H1 (cell line): ENCODE results near the gene SMARCA4. TPM values are rescaled to one million over a fixed set of nuclear protein-coding genes. Genes with fewer than 3 reads are reported as not detected.

Experiments used
- BCL11A ChIP-seq, 2 experiments: IDR thresholded peaks; one replicate each; pipeline ENCODE4 v1.6.1; 2011; ENCODE audit warnings: low read depth in 2 of 2, low read length in 2 of 2, mild to moderate bottlenecking in 2 of 2
- CBX5 ChIP-seq: fragments of 300-800, 300-1000 bp; sonication (generic); IDR thresholded peaks from 2 replicates; pipeline ENCODE4 v1.7.1; 2016; ENCODE audit warnings: antibody characterized with exemption, low read length, low read depth
- EZH2 ChIP-seq: fragments of 200-600 bp; sonication (generic); IDR thresholded peaks from 2 replicates; pipeline ENCODE4 v1.7.1; 2012; ENCODE audit warnings: low read depth, mild to moderate bottlenecking, moderate library complexity, low read length, inconsistent platforms; ENCODE audit not compliant: severe bottlenecking
- NANOG ChIP-seq: IDR thresholded peaks from 2 replicates; pipeline ENCODE4 v1.6.1; 2011; ENCODE audit warnings: low read length, low read depth, mild to moderate bottlenecking, inconsistent platforms; ENCODE audit not compliant: insufficient read depth, poor library complexity, severe bottlenecking
- RNF2 ChIP-seq: fragments of 200-900, 300-1000 bp; sonication (generic); IDR thresholded peaks from 2 replicates; pipeline ENCODE4 v1.7.1; 2016; ENCODE audit warnings: borderline replicate concordance, low read depth, mild to moderate bottlenecking, antibody characterized with exemption, low read length; ENCODE audit not compliant: poor library complexity, severe bottlenecking; ENCODE audit errors: missing control alignments
- TBP ChIP-seq: IDR thresholded peaks from 2 replicates; pipeline ENCODE4 v1.6.1; 2011; ENCODE audit warnings: low read depth, low read length, improper control_type of control experiment
- polyA plus RNA-seq, 7 experiments: library from polyadenylated mRNA; depleted of rRNA in 3 of 7; stranded (reverse) in 5 of 7; unstranded in 2 of 7; fragments of >200 nt in 5 of 7; fragments of 200-250 nt in 2 of 7; gene quantifications; 1 replicate in 5 of 7; 2 replicates in 1 of 7; 4 replicates in 1 of 7; pipeline versions ENCODE4 v1.2.1 to v1.2.3, GENCODE V29; 2011 to 2013; ENCODE audit warnings: missing spikeins in 2 of 7, mixed read lengths in 2 of 7
- total RNA-seq: library from RNA; stranded (reverse); fragmentation: NEBNext Ultra II Directional; extraction: Animal tissue kit (Norgen Biotek cat#: 25700); gene quantifications from 2 replicates; pipeline ENCODE4 v1.2.1, GENCODE V29; 2021
- TF ChIP-seq, protein P1 (sequence below), 3 experiments: IDR thresholded peaks; 1 replicate in 2 of 3; 2 replicates in 1 of 3; pipeline versions ENCODE4 v1.5.1 to v1.6.1; 2011; ENCODE audit warnings: low read length in 3 of 3, mild to moderate bottlenecking in 3 of 3, inconsistent platforms in 2 of 3, low read depth in 1 of 3, moderate library complexity in 1 of 3; ENCODE audit not compliant: insufficient read depth in 1 of 3; ENCODE audit errors: control extremely low read depth in 1 of 3
- TF ChIP-seq, protein P2 (sequence below): IDR thresholded peaks from 2 replicates; pipeline ENCODE4 v1.6.1; 2011; ENCODE audit warnings: low read depth, mild to moderate bottlenecking, low read length; ENCODE audit not compliant: insufficient read depth

Gene SMARCA4
- total and polyA plus RNA-seq, 2 of the 8 experiments (the other 6 are each of a cell fraction or from before 2014, with no cell fraction given): 86.4 to 263 TPM

DNA sequence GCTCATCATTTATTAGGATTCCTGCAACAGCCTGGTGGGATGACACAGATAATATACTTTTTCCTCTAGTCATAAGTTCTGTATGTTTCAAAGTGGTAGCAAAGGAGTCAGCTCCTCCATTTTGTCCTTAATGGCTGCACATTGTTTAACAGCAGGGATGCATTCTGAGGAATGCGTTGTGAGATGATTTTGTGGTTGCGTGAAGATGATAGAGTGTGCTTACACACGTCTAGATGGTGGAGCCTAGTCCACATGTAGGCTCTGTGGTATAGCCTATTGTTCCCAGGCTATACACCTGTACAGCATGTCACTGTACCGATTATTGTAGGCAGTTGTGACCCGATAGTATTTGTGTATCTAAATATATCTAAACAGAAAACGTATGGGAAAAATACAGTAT, 4.6 kb downstream of the SMARCA4 start (continued):
- TF ChIP-seq, protein P1, sequence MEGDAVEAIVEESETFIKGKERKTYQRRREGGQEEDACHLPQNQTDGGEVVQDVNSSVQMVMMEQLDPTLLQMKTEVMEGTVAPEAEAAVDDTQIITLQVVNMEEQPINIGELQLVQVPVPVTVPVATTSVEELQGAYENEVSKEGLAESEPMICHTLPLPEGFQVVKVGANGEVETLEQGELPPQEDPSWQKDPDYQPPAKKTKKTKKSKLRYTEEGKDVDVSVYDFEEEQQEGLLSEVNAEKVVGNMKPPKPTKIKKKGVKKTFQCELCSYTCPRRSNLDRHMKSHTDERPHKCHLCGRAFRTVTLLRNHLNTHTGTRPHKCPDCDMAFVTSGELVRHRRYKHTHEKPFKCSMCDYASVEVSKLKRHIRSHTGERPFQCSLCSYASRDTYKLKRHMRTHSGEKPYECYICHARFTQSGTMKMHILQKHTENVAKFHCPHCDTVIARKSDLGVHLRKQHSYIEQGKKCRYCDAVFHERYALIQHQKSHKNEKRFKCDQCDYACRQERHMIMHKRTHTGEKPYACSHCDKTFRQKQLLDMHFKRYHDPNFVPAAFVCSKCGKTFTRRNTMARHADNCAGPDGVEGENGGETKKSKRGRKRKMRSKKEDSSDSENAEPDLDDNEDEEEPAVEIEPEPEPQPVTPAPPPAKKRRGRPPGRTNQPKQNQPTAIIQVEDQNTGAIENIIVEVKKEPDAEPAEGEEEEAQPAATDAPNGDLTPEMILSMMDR (IDR thresholded peaks at IDR 0.05; ENCODE audit: control extremely low read depth in 1 of 3, insufficient read depth in 1 of 3, low read depth in 1 of 3, low read length in 3 of 3): no peak
- TF ChIP-seq TBP (no peak), EZH2 (no peak), NANOG (no peak), CBX5 (no peak), BCL11A (IDR thresholded peaks at IDR 0.05; ENCODE audit: low read depth in 2 of 2, low read length in 2 of 2) (no peak), RNF2 (no peak)
- TF ChIP-seq, protein P2, sequence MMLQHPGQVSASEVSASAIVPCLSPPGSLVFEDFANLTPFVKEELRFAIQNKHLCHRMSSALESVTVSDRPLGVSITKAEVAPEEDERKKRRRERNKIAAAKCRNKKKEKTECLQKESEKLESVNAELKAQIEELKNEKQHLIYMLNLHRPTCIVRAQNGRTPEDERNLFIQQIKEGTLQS: no peak
- TF ChIP-seq, all 59 proteins: peak for 0
